Vagina (tissue), 2 donors: Measurements from ENCODE around the gene EXOC6.

Experiments
- CTCF ChIP-seq, 3 experiments: fragments of 450-650 bp in 2 of 3; fragments of 200-600 bp in 1 of 3; sonication (generic) in 1 of 3; IDR thresholded peaks; one replicate each; pipeline ENCODE4 v1.5.1; 2017 to 2019; ENCODE audit warnings: antibody characterized with exemption in 3 of 3, mild to moderate bottlenecking in 2 of 3, moderate library complexity in 2 of 3
- POLR2A ChIP-seq, 2 donors: fragments of 450-650 bp; IDR thresholded peaks; one replicate each; pipeline ENCODE4 v1.6.1; 2017; ENCODE audit warnings: antibody characterized with exemption in 2 of 2, mild to moderate bottlenecking in 2 of 2, moderate library complexity in 2 of 2

- TF ChIP-seq POLR2A (IDR thresholded peaks at IDR 0.05) = no peak
- no peak for TF ChIP-seq CTCF (IDR thresholded peaks at IDR 0.05)
These were observed 17.6 kb upstream of the EXOC6 start for GRCh38 chr10:92830478-92831389.
